HepG2 (cell line): ENCODE measurements around the gene CFAP91. TPM values are rescaled to one million over a fixed set of nuclear protein-coding genes. Genes with fewer than 3 reads are reported as not detected.

ENCODE experiments used
- ATAC-seq: fragments of 200-7000 bp; cut with Tn5 transposase; 3 replicates; pipeline ENCODE4 v1.9.1; 2020; ENCODE audit warnings: mild to moderate bottlenecking, moderate library complexity
- BruUV-seq: library from RNA; stranded (reverse); fragments of 400-500 nt; replicated peaks from 2 replicates; lab custom pipeline; 2021; lab: Mats Ljungman, UMichigan
- CTCF ChIA-PET: fragments of 300-600 bp; formaldehyde crosslinking; extraction: SDS; loops from one replicate; lab custom pipeline; 2021; ENCODE audit warnings: low total read pairs, inconsistent platforms, low intra/inter-chr PET ratio; lab: Yijun Ruan, JAX
- POLR2A ChIA-PET: fragments of 350-600 bp; sonication (Branson Sonifier 250); formaldehyde crosslinking; loops from one replicate; lab custom pipeline; 2020; ENCODE audit warnings: antibody characterized with exemption, inconsistent platforms; lab: Yijun Ruan, JAX
- DNase-seq: peaks from one replicate; pipeline ENCODE4 v3.0.0-alpha.2; 2015; ENCODE audit warnings: low spot score
- FAIRE-seq: peaks from 3 replicates; lab custom pipeline; 2011; peaks lifted over from hg19 to GRCh38; lab: Jason Lieb, UNC
- H2AFZ ChIP-seq: one replicate; pipeline ENCODE4 v1.6.1; 2011; ENCODE audit warnings: low read length, inconsistent platforms
- H3K27ac ChIP-seq: fragments of 300-600 bp; 3 replicates; pipeline ENCODE4 v1.8.0; 2011; ENCODE audit warnings: mixed run types, mild to moderate bottlenecking, mixed read lengths, low read length, inconsistent platforms; ENCODE audit not compliant: insufficient read depth; ENCODE audit errors: extremely low read length
- H3K27me3 ChIP-seq, 2 experiments: fragments of 200-600 bp in 1 of 2; 2 replicates in 1 of 2; 3 replicates in 1 of 2; pipeline versions ENCODE4 v1.6.0 to v1.8.0; 2011; ENCODE audit warnings: low read length in 2 of 2, mild to moderate bottlenecking in 2 of 2, moderate library complexity in 2 of 2, inconsistent platforms in 1 of 2; ENCODE audit not compliant: insufficient read depth in 2 of 2, control insufficient read depth in 1 of 2
- H3K36me3 ChIP-seq, 2 experiments: fragments of 200-600 bp in 1 of 2; replicated peaks in 1 of 2; 2 replicates in 1 of 2; 3 replicates in 1 of 2; pipeline versions ENCODE4 v1.5.1 to v1.8.0; 2011; ENCODE audit warnings: low read length in 2 of 2, inconsistent platforms in 1 of 2; ENCODE audit not compliant: insufficient read depth in 2 of 2, control insufficient read depth in 1 of 2
- H3K4me1 ChIP-seq: 2 replicates; pipeline ENCODE4 v1.5.1; 2012; ENCODE audit warnings: low read length, inconsistent platforms; ENCODE audit not compliant: insufficient read depth
- H3K4me2 ChIP-seq: 2 replicates; pipeline ENCODE4 v1.6.0; 2011; ENCODE audit warnings: low read depth, low read length, inconsistent platforms
- H3K4me3 ChIP-seq, 3 experiments: fragments of 200-600 bp in 1 of 3; sonication (generic), shearing (Covaris generic) in 1 of 3; replicated peaks in 1 of 3; 2 replicates each; pipeline ENCODE4 v1.5.1; 2011 to 2016; ENCODE audit warnings: low read length in 3 of 3, inconsistent platforms in 2 of 3, low read depth in 2 of 3, mild to moderate bottlenecking in 2 of 3, control low read depth in 1 of 3, mixed read lengths in 1 of 3; ENCODE audit not compliant: insufficient read depth in 1 of 3
- H3K79me2 ChIP-seq: one replicate; pipeline ENCODE4 v1.6.1; 2011; ENCODE audit warnings: low read length, inconsistent platforms; ENCODE audit not compliant: insufficient read depth
- H3K9ac ChIP-seq: 2 replicates; pipeline ENCODE4 v1.6.0; 2011; ENCODE audit warnings: mild to moderate bottlenecking, low read depth, low read length, inconsistent platforms; ENCODE audit not compliant: insufficient read depth
- H3K9me3 ChIP-seq: 2 replicates; pipeline ENCODE4 v1.5.1; 2012; ENCODE audit warnings: mild to moderate bottlenecking, low read length
- H4K20me1 ChIP-seq: 2 replicates; pipeline ENCODE4 v1.6.0; 2011; ENCODE audit warnings: inconsistent platforms, mild to moderate bottlenecking, low read length, moderate library complexity; ENCODE audit not compliant: insufficient read depth
- HNRNPUL1 ChIP-seq: fragments of 200-400 bp; formaldehyde crosslinking; IDR thresholded peaks from 2 replicates; pipeline ENCODE4 v1.6.1; 2017; ENCODE audit warnings: low read depth, mild to moderate bottlenecking, low read length, moderate library complexity
- ISX ChIP-seq: sonication (generic); formaldehyde crosslinking; conservative IDR thresholded peaks from 2 replicates; pipeline ENCODE4 v1.5.0; 2020; ENCODE audit warnings: missing genetic modification reagents
- MATR3 ChIP-seq: sonication (generic); formaldehyde crosslinking; IDR thresholded peaks from 2 replicates; pipeline ENCODE4 v1.4.0; 2020; ENCODE audit warnings: missing genetic modification reagents
- ZNF430 ChIP-seq: sonication (generic); formaldehyde crosslinking; IDR thresholded peaks from 2 replicates; pipeline ENCODE4 v1.9.0; 2021; ENCODE audit warnings: mild to moderate bottlenecking, missing genetic modification reagents
- ZNF577 ChIP-seq: sonication (generic); formaldehyde crosslinking; IDR thresholded peaks from 2 replicates; pipeline ENCODE4 v1.4.0; 2020; ENCODE audit warnings: mild to moderate bottlenecking, low read depth, missing genetic modification reagents, borderline replicate concordance
- WGBS: methylation state at CpG from one replicate; pipeline ENCODE4 v1.1.6; 2017; ENCODE audit warnings: low lambda C conversion rate; 5-methylcytosine and 5-hydroxymethylcytosine counted together
- in situ Hi-C: cut with HindIII; loops from 2 replicates; pipeline ENCODE4 v1.10.0; 2017; ENCODE audit warnings: low pct_unique_long_range_greater_than_20kb; ENCODE audit not compliant: extremely low pct_ligation_motif_present
- intact Hi-C: fragments of 100-400 bp; cut with micrococcal nuclease; formaldehyde crosslinking; loops from one replicate; pipeline ENCODE4 v1.10.0; 2022; ENCODE audit not compliant: unreplicated experiment
- polyA plus RNA-seq, 8 experiments: library from polyadenylated mRNA; depleted of rRNA in 3 of 8; stranded (reverse) in 7 of 8; unstranded in 1 of 8; fragments of >200 nt; fragmentation: Illumina TruSeq in 4 of 8; extraction: Trizol in 4 of 8; gene quantifications; 2 replicates each; pipeline versions ENCODE4 v1.2.1 to v1.2.3, GENCODE V29; 2011 to 2016; ENCODE audit warnings: low read depth in 4 of 8, missing spikeins in 1 of 8, mixed read lengths in 1 of 8; ENCODE audit not compliant: insufficient read depth in 1 of 8
- total RNA-seq, 5 experiments: library from RNA; depleted of rRNA; stranded (reverse); fragments of >200 nt; fragmentation: Illumina TruSeq; extraction: Trizol; gene quantifications; 2 replicates each; pipeline ENCODE4 v1.2.3, GENCODE V29; 2016; ENCODE audit warnings: low read depth in 1 of 5
- TF ChIP-seq, protein P1 (sequence below): sonication (generic); formaldehyde crosslinking; IDR thresholded peaks from 2 replicates; pipeline ENCODE4 v1.5.0; 2020; ENCODE audit warnings: mild to moderate bottlenecking, missing genetic modification reagents

The CFAP91 gene
- total and polyA plus RNA-seq, 2 of the 13 experiments (the other 11 are each of a cell fraction or from before 2014, with no cell fraction given), result not detected

DNA sequence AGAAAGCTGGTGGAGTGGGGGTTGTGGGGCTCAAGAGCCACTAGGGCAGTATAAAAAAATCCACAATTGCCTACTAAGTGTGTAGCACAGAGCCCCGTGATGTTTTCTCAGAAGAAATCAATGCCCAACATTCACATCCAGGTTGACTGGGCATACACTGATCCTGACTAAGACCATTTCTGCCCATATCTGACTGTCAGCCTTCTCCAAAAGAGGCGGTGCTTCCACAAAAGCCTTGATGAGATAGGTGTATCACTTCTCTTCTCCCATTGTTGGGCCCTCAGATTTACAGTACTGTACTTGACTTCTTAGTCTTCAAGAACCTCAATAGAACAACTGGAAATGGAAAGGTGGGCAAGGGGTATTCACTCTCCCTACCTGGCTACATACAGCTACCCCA, 43.8 kb upstream of the CFAP91 start:
- FAIRE-seq (no peak), DNase-seq (no peak)
- Histone ChIP-seq H3K9ac (no peak overlapping the region), H3K4me2 (no peak overlapping the region), H2AFZ (no peak overlapping the region), H3K36me3 (no peaks in the 10 kb centered on the region)
- POLR2A ChIA-PET, result no interaction called here
- in situ Hi-C loops, result no loop called here
- WGBS, result 80% methylated on average over 2 of the region's 2 CpGs
- TF ChIP-seq MATR3 (CRISPR knock-in tag), result no peak
- no peak for TF ChIP-seq ISX (CRISPR knock-in tag)
- TF ChIP-seq ZNF430 (CRISPR knock-in tag), result no peak
- TF ChIP-seq, protein P1, sequence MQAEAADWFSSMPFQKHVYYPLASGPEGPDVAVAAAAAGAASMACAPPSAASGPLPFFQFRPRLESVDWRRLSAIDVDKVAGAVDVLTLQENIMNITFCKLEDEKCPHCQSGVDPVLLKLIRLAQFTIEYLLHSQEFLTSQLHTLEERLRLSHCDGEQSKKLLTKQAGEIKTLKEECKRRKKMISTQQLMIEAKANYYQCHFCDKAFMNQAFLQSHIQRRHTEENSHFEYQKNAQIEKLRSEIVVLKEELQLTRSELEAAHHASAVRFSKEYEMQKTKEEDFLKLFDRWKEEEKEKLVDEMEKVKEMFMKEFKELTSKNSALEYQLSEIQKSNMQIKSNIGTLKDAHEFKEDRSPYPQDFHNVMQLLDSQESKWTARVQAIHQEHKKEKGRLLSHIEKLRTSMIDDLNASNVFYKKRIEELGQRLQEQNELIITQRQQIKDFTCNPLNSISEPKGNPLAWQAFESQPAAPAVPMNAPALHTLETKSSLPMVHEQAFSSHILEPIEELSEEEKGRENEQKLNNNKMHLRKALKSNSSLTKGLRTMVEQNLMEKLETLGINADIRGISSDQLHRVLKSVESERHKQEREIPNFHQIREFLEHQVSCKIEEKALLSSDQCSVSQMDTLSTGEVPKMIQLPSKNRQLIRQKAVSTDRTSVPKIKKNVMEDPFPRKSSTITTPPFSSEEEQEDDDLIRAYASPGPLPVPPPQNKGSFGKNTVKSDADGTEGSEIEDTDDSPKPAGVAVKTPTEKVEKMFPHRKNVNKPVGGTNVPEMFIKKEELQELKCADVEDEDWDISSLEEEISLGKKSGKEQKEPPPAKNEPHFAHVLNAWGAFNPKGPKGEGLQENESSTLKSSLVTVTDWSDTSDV, result no peak
- TF ChIP-seq HNRNPUL1, result no peak
- TF ChIP-seq ZNF577 (CRISPR knock-in tag), result no peak
- TF ChIP-seq, all 625 proteins: peak for 0
- CTCF ChIA-PET, result no interaction called here
- H3K27me3 ChIP-seq, result no peaks in the 10 kb centered on the region
- H3K4me3 ChIP-seq, result no peak overlapping the region
- H3K9me3 ChIP-seq, result no peaks in the 10 kb centered on the region
- BruUV-seq, result no TSS peak
- no peaks in the 10 kb centered on the region for H3K4me1 ChIP-seq
- H3K27ac ChIP-seq, result no peak overlapping the region
- no peaks in the 10 kb centered on the region for H3K79me2 ChIP-seq
- H4K20me1 ChIP-seq, result no peaks in the 10 kb centered on the region
- no peak for ATAC-seq
- intact Hi-C loops, result no loop called here
